Measurements from ENCODE around the gene TALDO1.

TALDO1 gene

DNA sequence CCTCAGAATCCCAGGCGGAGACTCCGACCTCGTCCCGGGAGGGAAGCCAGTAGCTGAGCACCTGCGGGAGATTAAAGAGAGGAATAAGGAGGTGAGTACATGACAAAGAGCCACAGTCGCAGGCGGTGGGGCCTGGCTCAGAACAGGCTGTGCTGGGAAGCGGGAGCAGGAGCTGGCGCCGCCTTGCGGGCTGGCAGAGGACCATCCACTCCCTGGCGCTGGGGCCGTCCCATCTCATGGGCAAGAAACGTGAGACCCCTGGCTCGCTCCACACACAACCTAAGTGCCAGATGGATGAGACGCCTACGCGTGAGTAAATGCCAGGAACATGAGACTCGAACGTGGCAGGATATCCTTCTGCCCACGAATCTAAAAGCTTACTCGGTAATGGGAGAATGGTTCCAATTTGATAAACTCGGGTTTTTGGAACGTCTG is 36.3 kb downstream of the TALDO1 start:
- TF ChIP-seq CTCF (conservative IDR thresholded peaks at IDR 0.05; ENCODE audit: low read depth, low read length), result peak; percentile 93
- DNase-seq (ENCODE audit: low read depth), result peak; percentile 62
- no peak overlapping the region for H3K4me3 ChIP-seq (ENCODE audit: low read length)

- no peak for TF ChIP-seq CTCF (conservative IDR thresholded peaks at IDR 0.05; ENCODE audit: low read depth, low read length)
- no peak overlapping the region for H3K4me3 ChIP-seq (ENCODE audit: low read length)
- no peak for DNase-seq (ENCODE audit: low read depth)
Measured at GRCh38 chr11:786235-787083, 39.2 kb downstream of the TALDO1 start.

- no peak for TF ChIP-seq CTCF (conservative IDR thresholded peaks at IDR 0.05; ENCODE audit: low read depth, low read length)
- H3K4me3 ChIP-seq (ENCODE audit: low read length), result no peak overlapping the region
Measured at GRCh38 chr11:787084-787675, 39.9 kb downstream of the TALDO1 start.

DNA sequence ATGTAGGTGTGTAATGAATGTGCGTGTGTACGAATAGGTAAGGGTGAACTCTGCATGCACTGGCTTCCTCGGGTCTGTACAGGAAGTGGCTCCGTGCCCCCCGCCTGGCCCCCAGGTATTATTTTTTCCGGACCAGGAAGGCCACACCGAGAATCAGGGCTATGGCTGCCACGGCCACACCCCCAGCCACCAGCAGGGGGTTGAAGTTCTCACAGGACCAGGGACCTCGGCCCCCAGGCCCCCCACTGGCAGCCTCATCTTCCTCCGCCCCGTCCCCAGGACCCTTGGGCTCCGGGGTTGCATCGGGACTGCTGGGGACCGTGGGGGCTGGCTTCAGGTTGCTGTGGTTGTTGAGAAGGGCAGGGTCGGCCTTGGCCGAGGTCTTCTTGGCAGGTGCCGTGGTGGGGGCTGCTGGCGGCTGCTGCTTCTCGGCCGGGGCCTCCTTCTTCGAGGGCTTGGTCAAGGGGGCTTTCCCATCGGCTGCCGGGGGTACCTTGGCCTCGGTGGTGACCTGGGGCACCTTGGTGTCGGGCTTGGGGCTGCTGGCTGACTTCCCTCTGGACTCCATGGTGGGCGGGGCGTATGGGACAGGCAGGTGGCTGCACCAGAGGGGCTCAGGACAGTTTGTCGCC is 40.9 kb downstream of the TALDO1 start:
- no peak for DNase-seq (ENCODE audit: low read depth)
- no peak overlapping the region for H3K4me3 ChIP-seq (ENCODE audit: low read length)
- TF ChIP-seq CTCF (conservative IDR thresholded peaks at IDR 0.05; ENCODE audit: low read depth, low read length), result peak; percentile 4

More at GRCh38 chr11:787084-787675, 39.9 kb downstream of the TALDO1 start:
- no peak for DNase-seq (ENCODE audit: low read depth)

GRCh38 chr11:788953-789940 is 42.0 kb downstream of the TALDO1 start:
- peak overlapping the region; percentile 44 for H3K4me3 ChIP-seq (ENCODE audit: low read length)
- DNase-seq (ENCODE audit: low read depth), result no peak
- no peak for TF ChIP-seq CTCF (conservative IDR thresholded peaks at IDR 0.05; ENCODE audit: low read depth, low read length)

DNA sequence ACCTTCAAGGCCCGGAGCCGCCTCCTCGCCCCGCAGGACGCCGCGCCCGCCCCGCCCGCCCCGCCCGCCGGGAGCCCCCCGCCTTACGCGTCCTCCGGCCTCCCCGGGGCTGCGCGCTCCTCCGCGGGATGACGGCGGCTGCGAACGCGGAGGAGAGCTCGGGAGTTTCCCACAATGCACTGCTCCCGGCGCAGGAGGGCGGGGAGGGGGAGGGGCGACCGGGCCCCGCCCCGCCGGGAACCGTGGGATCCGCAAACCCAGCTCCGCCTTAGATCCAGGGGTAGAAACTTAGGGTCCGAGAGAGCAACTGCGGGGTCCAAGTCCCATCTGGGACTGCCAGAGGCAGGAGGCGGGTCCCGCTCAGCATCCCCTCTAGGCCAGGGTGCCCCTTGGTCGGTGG is 42.7 kb downstream of the TALDO1 start, which contains the start of gene CEND1:
TSS of gene CEND1 (minus strand) at position 148 of the 400 bp plus-strand sequence. CDS start 1,514 bp downstream, outside the sequence.
- no peak for TF ChIP-seq CTCF (conservative IDR thresholded peaks at IDR 0.05; ENCODE audit: low read depth, low read length)
- H3K4me3 ChIP-seq (ENCODE audit: low read length), result peak within 1 kb of the TSS; percentile 44
- no peak for DNase-seq (ENCODE audit: low read depth)
